ENCODE results near the gene NRCAM. TPM values are rescaled to one million over a fixed set of nuclear protein-coding genes. Genes with fewer than 3 reads are reported as not detected.

NRCAM gene
- total RNA-seq, 1 donor from 2014 or later: 9.1 TPM

DNA sequence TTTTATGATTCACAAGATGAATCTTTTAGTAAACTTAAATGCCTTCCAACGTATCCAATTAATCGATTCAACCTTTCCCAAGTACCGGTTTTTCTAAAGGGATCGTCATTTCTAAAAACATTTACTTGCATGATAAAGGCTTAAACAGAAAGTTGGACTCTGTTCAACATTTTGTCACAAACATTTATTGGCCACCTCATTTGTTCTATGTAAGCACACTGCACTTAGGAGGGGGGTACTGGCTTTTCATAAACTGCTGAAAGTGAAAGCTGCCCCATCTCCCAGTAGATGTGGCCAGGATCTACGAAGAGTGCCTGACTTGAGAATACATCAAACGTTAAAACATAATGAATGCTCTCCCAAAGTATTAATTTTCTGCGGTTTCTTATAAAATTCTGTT is 288.8 kb downstream of the NRCAM start:
- no peak for DNase-seq (ENCODE audit: low spot score)

DNA sequence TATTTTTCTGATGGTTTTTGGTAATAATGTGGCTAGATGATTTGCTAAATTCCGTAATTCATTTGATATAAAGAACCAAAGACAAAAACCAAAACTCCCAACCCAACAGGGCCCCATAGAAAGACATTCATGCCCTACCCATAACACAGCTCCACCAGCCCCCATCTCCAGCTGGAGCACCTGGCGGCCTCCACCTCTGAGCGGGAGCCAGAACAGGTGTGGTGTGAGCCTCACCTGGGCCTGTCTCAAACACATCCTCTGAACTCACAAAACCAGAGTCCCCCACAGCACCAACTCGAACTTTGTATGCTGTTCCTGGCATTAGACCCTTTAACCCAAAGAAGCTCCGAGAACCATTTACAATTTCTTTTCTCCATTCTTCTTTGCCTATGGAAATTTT is 289.5 kb downstream of the NRCAM start:
- DNase-seq (ENCODE audit: low spot score): no peak

DNA sequence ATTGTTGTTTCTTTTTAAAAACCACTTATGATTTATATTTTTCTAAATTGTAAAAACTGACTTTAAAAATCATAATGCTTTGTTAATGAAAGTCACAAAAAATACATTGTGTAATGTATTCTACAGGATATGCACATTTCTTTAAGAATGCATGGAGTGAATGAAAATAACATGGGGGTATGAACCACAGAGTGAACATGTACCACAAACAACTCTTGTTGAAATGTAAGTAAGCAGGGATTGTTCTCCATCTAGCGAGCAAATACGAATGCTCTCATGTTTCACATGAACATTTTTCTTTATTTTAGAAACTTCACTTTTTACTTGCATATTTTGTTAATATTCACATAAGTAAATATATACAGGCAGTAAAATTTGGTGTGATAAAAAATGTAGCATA is 290.5 kb downstream of the NRCAM start:
- no peak for DNase-seq (ENCODE audit: low spot score)

DNA sequence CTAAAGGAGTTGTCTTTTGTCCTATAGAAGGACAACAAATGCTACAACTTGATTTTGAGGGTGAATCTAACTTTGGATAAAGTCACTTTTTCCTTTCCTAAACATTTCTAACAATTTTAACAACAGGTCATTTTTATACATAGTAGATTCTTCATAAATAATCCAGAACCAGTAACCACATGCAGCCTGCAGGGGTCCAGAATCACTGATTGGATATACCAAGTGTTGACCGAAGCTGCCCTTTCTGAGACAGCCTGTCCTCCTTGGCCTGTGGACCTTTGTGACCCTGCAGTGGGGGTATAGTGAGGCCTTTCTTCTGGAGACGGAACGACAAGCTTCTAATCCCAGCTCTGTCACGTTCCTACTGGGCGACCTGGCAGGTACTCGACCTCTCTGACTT is 291.3 kb downstream of the NRCAM start:
- no peak for DNase-seq (ENCODE audit: low spot score)

DNA sequence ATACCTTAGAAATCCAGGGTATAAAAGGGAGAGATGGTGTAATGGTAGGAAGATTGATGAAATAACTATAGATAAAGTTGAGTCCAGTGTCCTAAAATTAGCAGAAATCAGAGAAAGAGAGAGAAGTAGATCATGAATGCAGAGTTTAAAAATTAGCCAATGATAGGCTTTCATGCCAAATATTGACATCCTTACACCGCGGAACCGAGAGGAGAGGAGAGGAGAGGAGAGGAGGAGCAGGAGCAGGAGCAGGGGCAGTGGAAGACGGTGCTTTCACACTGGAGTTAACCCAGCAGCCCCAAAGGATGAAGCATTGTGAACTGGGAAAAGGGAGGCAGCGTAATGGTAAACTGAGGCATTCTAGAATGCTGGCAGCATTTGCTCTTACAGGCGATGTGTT is 291.9 kb downstream of the NRCAM start:
- DNase-seq (ENCODE audit: low spot score): no peak

DNA sequence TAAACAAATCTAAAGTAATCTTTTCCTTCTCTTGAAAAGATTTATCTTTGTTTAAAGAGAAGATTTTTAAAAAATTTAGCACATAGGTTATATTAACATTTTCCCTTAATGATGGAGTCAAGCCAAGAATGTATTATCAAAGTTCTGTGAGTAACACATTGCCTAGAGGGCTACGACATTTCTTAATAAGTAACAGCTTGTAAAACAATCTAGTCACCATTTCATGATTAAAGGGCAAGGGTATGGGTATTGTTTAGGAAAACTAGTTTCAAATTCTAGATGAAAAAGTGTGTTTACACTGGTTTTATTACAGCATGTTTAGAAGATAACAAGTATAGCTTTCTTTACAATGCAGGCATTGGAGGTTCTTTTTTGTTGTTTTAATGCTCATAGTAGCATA is 297.5 kb downstream of the NRCAM start:
- DNase-seq (ENCODE audit: low spot score): no peak

DNA sequence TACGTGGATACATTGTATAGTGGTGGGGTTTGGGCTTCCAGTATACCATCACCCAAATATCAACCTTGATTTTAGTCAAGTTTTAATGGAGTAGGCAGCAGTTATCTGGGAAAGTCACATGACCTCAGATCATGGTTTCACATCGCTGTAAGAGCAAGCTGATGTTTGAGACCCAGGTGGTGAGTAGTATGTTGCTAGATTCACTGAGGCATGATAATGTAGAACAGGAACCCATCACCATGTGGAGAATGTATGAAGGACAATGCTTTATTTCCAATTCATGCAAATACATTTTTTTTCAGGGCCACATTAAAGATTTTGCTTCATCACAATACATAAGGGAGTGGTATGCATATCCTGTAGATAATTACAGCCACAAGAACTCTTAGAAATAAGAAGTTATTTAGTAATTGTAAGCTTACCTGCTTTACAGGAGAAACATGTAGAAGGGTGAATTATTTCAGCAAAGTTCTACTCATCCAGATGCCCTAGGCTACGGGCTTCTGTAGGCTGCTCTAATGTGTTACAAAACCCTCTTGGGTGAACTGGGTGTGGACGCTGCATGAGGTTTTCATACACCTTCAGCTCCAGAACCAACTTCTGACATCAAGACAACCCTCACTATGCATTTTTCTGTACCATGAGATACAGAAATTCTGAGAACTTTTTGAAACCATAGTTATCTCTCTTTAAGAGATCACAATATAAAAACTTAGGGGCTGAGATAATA is 298.5 kb downstream of the NRCAM start:
- DNase-seq (ENCODE audit: low spot score): no peak

DNA sequence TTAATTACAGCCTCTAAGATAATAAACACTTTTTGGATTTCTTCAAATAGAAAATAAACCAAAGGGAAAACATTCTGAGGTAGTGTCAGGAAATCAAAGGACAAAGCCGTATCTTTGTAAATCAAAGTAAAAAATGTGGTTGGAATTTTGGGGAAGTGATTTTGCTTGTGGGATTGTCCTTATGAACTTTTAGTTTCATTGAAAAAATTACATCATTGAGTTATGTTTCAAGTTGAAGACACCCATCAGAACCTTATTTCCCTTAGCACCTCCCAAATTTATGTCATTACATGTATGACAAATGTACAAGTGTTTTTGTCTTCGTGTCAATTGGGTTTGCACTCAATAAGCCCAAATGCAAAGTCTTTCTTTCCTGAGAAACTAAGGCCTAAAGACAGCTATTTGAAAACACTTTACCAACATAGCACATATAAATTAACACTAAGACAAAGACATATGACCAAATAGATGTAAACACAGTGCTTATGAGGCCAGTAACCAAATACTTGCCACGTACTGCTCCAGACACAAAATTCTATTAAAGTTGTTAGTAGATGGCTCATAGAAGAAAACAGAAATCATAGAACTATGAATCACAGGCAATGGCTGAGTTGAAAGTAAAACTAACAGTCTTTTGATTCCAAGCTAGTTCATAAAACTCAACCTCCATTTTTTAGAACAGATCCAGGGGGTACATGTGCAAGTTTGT is 299.2 kb downstream of the NRCAM start:
- DNase-seq (ENCODE audit: low spot score): no peak

DNA sequence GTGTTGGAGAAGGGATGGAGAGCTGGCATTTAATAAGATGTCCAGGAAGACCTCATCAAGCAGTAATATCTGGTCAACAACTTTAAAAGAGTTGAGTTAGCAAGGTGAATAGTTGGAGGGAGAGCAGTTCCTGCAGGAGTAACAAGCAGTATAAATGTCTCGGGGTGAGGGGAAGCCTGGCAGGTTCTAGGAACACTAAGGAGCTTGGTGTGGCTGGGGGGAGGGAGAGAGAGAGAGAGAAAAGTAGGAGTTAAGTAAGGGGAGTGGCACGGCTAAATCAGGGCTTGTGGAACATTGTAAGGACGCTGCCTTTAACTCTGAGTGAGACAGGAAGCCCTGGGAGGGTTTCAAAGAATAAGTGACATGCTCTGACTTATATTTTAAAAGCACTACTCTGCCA is 304.0 kb downstream of the NRCAM start:
- DNase-seq (ENCODE audit: low spot score): no peak

DNA sequence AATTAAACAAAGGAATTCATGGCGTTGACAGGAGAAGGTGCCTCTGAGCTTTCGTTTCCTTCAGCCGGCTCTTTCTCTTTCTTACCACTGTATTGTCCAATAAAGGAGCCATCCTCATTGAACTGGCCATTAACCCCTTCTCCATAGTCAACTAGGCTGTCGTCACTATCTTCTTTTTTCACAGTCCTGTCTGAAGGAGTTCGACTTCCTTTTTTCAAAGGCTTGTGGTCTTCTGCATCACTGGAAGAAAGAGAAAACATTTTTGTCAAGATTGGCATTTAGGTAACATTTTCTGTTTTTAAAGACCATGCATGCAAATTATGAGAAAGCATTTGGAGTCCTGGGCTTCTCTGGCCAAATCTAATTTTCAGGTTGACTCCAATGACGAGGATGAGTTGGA is 306.3 kb downstream of the NRCAM start:
- no peak for DNase-seq (ENCODE audit: low spot score)

DNA sequence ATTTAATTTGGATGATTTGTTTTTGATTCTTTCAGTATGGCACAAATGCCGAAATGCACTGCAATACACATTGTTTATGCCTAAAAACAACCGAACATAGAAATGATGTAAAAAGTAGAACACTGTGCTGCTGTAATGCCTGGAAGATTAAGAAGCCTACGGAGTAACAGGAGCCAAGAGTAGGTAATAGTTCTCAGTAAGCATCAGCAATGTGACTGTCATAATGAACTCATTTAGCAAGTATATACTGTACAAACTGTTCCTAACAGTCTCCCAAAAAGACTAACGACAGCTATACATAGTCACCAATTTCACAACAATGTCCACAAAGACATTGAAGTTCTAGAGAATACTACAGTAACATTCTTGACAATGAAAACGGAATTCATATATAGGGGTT is 307.1 kb downstream of the NRCAM start:
- DNase-seq (ENCODE audit: low spot score): no peak

DNA sequence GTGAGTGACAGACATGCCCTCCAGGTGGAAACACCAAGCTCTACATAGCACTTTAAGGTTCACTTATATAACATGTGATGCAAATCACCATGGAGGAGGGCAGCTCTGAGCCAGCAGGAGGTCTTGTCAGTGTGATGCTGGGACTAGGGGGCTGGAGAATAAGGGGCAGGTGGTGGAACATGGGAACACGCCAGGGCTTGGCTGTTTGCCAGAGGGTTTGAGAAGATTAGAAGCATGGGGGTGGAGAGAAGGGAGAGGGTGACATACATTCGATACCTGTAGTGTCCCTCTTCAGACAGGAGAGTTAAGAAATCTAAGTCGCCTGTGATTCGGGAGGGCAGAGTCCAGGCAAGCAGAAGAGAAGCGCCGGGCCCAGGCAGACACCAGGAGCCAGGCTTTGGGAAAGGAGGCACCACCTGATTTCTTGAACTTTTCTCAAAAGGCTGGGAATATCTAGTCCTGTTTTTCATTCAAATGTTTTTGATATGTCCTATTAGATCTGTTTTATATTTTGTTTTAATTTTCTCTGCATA is 309.1 kb downstream of the NRCAM start:
- no peak for DNase-seq (ENCODE audit: low spot score)

DNA sequence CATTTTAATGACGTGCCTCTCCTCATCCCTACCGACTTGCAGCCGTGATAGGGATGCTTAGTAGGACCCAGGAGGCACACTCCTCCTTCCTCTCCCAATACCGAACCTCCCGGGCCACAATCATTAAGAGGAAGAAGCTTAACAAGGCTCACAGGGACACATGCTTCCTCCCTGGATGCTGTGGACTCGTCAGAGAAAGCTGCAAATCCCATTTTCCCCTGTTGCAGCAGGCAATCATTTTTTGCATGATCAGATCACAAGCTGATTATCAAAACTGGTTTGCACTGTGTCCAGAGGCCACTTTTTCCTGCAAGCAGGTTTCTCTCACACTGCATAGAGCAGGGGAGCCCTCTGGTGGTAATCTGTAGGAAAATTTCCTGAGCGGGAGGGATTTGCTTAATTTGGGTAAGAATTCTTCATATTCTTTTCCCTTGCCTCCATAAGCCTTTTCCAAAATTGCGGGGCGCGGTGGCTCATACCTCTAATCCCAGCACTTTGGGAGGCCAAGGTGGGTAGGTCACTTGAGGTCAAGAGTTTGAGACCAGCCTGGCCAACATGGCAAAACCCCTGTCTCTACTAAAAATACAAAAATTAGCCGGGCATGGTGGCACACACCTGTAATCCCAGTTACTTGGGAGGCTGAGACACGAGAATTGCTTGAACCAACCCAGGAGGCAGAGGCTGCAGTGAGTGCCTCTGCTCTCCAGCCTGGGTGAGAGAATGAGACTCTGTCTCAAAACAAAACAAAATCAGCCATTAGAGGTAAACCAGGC is 310.0 kb downstream of the NRCAM start:
- no peak for DNase-seq (ENCODE audit: low spot score)

DNA sequence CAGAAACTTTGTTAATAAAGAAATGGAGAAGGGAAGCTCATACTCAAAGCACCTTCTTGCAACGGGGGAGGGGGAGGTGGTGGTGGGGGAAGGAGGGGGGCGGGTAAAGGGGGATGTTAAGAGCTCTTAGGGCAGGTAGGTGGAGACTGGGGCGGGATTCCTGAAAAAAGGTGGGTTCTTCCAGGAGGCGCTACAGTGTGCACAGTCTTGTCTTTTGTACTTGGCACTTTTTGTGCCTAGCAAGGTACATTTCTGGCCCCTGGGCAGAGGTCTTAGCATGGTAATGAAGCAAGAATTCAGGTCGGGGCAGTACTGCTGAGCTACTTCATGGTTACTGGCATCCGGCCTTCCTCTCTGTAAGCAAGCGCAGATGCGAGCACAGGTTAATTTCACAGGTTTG is 310.8 kb downstream of the NRCAM start:
- no peak for DNase-seq (ENCODE audit: low spot score)

DNA sequence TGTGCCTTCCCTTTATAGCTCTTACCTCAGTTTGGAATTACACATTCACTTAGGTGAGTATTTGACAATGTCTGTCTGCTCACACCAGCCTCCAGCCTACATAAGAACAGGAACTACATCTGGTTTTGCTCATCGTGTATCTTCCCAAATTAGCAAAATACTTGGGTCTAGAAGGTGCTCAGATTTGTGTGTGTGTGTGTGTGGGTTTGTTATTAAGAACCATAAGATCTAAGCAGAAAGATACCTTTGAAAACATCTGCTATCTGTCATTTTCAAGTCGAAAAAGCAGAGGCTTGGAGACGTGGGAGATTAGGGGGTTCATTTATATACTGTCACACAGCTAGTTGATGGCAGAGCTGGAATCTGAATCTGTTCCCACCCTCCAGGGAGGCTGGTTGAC is 311.3 kb downstream of the NRCAM start:
- DNase-seq (ENCODE audit: low spot score): no peak

DNA sequence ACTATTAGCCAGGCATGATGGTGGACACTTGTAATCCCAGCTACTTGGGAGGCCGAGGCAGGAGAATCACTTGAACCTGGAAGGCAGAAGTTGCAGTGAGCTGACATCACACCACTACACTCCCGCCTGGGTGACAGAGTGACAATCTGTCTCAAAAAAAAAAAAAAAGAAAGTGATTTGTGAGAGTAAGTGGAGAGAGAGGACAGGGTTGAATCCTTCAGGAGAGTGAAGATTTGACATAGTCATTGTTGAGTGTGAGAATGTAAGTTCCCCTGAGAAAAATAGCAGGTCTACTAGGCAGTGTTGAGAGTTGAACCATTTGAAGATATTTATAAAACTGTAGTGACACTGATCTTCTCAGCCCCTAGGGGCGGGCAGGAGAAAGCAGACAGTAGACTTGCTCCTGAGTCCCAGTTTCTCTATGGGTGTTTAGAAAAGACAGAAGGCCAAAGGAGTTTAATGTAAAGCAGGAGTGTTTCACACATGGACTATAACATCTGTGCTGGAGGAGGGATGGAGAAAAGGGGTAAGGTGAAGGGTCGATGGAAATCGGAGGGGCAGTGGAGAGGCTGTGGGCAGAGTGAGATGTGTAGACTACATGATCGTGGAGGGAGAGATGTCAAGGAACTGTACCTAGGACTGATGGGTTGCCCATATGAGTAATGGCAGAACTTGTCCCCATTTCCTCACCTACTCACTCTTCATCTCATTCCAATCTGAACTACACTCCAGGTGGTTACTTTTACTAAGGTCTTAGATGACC is 312.4 kb downstream of the NRCAM start:
- DNase-seq (ENCODE audit: low spot score): no peak

DNA sequence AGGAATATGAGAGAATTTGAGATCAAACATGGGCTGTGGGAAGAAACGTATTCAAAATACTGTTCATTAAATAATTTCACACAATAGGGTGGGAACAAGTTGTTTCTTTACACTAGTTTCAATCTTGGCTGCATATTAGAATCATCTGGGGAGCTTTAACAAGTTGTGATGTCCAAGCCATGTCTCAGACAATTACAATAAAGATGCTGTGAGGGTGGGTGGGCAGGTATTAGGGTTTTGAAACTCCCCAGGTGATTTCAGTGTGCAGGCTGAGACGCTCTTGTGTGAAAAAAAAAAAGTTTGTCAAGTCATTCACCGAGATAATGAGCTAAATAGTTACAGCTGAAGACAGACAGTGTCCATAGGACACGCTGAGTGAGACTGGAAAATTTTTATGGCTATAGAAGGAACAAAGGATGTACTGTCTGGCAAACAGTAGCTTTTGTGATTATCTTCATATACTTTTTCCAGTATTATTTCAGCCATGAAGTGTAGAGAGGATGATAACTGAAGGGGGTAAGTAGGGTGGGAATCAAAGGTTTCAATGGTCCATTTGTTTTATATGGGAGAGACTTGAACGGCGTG is 313.5 kb downstream of the NRCAM start:
- no peak for DNase-seq (ENCODE audit: low spot score)

DNA sequence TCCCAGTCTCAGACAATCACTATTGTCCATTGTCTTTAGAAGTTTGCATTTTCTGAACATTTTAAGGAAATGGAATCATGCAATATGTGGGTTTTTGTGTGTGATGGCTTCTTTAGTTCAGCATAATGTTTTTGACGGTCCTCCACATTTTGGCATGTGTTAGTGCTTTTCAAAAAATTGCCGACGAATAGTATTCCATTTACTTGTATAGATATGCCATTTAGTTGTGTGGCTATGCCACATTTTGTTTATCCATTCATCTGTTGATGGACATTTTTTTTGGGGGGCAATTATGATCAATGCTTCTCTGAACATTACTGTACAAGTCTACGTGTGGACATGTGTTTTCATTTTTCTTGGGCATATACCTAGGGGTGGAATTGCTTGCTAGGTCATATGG is 314.1 kb downstream of the NRCAM start:
- DNase-seq (ENCODE audit: low spot score): no peak

DNA sequence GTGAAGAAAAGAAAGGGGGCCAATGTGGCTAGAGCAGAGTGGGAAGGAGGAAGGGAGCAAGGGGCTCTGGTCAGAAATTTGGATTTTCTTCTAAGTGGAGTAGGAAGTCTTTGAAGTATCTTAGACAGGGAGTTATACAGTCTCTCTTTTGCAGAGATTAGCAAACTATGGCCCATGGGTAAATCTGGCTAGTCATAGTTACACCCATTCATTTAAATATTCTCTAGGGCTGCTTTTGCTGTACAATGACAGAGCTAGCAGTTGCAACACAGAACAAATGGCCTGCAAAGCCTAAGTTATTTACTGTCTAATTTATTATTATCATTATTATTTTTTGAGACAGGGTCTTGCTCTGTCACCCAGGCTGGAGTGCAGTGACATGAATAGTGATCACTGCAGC is 315.6 kb downstream of the NRCAM start:
- DNase-seq (ENCODE audit: low spot score): no peak

DNA sequence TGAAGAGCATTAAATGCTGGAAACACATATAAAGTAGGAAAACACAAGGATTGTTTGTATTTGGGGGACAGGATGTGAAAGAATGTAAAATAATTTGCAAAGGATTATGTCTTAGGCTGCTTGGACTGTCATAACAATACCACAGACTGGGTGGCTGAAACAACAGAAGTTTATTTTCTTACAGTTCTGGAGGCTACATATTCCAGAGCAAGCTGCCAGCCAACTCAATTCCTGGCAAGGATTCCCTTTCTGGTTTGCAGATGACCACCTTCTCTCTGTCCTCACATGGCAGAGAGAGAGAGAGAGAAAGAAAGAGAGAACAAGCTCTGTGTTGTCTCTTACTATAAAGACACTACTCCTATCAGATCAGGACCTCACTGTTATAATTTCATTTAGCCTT is 317.3 kb downstream of the NRCAM start:
- no peak for DNase-seq (ENCODE audit: low spot score)

DNA sequence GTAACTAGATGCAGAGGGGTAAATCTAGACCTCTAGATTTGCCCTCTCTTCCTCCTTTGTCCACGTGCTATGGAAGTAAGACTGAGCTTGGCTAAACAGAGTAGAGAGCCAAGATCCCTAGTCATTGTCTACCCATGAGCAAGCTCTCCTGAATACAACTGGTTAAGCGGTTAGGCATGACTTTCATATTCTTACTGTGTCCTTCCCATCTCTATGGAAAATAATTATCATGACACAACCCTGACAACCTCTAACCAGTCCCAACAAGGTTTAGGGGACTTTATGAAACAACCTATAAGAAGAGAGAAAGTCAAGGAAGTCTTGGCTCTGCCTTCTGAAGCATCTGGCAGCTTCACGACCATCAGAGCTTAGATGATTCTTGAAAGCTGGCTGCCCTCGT is 318.2 kb downstream of the NRCAM start:
- no peak for DNase-seq (ENCODE audit: low spot score)

Measured in mesenteric fat pad (tissue), 1 donor.